Suprapubic skin (tissue), 4 donors: ENCODE data around the gene TAP2. TPM values are rescaled to one million over a fixed set of nuclear protein-coding genes. Genes with fewer than 3 reads are reported as not detected.

Experiments
- DNase-seq, 2 donors: peaks; one replicate each; pipeline ENCODE4 v3.0.0-alpha.2; 2019; ENCODE audit warnings: low spot score in 2 of 2
- H3K27ac ChIP-seq: fragments of 200-600 bp; sonication (generic); one replicate; pipeline ENCODE4 v1.5.1; 2019
- H3K27me3 ChIP-seq: fragments of 200-600 bp; sonication (generic); one replicate; pipeline ENCODE4 v1.5.1; 2019
- H3K36me3 ChIP-seq: fragments of 200-600 bp; sonication (generic); one replicate; pipeline ENCODE4 v1.5.1; 2019
- H3K4me1 ChIP-seq: fragments of 200-600 bp; sonication (generic); one replicate; pipeline ENCODE4 v1.5.1; 2019
- H3K4me3 ChIP-seq: fragments of 200-600 bp; sonication (generic); one replicate; pipeline ENCODE4 v1.5.1; 2019; ENCODE audit warnings: mild to moderate bottlenecking
- H3K9me3 ChIP-seq: fragments of 200-600 bp; sonication (generic); one replicate; pipeline ENCODE4 v1.5.1; 2019
- EP300 ChIP-seq: sonication (generic); formaldehyde crosslinking; IDR thresholded peaks from one replicate; pipeline ENCODE4 v1.6.1; 2017; ENCODE audit warnings: antibody characterized with exemption
- POLR2A ChIP-seq, 2 donors: fragments of 450-650 bp; IDR thresholded peaks; one replicate each; pipeline ENCODE4 v1.6.1; 2017; ENCODE audit warnings: antibody characterized with exemption in 2 of 2, mild to moderate bottlenecking in 2 of 2, moderate library complexity in 2 of 2
- POLR2AphosphoS5 ChIP-seq, 3 donors: sonication (generic); formaldehyde crosslinking; IDR thresholded peaks; one replicate each; pipeline ENCODE4 v1.6.1; 2017; ENCODE audit warnings: antibody characterized with exemption in 3 of 3
- WGBS: methylation state at CpG from one replicate; pipeline ENCODE4 v1.1.5; 2018; 5-methylcytosine and 5-hydroxymethylcytosine counted together
- total RNA-seq, 4 donors: library from RNA; depleted of rRNA; stranded (reverse); fragments of >200 nt; gene quantifications; one replicate each; pipeline ENCODE4 v1.1.0, GENCODE V29; 2016
- TF ChIP-seq, protein P1 (sequence below), 2 donors: fragments of 200-600 bp in 1 of 2; fragments of 450-650 bp in 1 of 2; sonication (generic) in 1 of 2; IDR thresholded peaks; one replicate each; pipeline ENCODE4 v1.5.1; 2016 to 2019; ENCODE audit warnings: antibody characterized with exemption in 2 of 2, mild to moderate bottlenecking in 1 of 2, moderate library complexity in 1 of 2

Gene TAP2
- total RNA-seq, 4 donors from 2014 or later = 17.7 to 20.8 (median 20.1) TPM

DNA sequence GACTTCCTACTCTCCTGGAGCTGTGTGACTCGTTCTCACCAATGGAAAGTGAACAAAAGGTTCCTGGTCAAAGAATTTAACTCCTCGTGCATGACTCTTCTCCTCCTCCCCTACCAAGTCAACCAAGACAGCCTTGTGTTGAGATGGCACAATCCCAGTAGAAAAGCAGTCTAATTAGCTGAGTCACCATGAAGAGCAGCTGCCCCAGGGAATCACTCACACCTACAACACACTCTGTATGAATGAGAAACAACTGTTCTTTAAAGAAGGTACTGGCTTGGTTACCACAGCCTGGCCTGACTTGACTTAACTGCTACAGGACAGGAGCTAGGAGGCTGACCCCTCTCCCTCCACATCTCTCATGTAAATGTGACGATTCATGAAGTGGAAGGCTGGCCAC lies 18.8 kb downstream of the TAP2 start:
- Histone ChIP-seq H3K36me3 (no peaks in the 10 kb centered on the region), H3K27ac (no peak overlapping the region), H3K27me3 (no peaks in the 10 kb centered on the region), H3K4me3 (no peak overlapping the region), H3K4me1 (peaks cover 34% of the 10 kb centered on the region), H3K9me3 (no peaks in the 10 kb centered on the region)
- 44% methylated on average over 3 of the region's 3 CpGs for WGBS
- TF ChIP-seq, protein P1, sequence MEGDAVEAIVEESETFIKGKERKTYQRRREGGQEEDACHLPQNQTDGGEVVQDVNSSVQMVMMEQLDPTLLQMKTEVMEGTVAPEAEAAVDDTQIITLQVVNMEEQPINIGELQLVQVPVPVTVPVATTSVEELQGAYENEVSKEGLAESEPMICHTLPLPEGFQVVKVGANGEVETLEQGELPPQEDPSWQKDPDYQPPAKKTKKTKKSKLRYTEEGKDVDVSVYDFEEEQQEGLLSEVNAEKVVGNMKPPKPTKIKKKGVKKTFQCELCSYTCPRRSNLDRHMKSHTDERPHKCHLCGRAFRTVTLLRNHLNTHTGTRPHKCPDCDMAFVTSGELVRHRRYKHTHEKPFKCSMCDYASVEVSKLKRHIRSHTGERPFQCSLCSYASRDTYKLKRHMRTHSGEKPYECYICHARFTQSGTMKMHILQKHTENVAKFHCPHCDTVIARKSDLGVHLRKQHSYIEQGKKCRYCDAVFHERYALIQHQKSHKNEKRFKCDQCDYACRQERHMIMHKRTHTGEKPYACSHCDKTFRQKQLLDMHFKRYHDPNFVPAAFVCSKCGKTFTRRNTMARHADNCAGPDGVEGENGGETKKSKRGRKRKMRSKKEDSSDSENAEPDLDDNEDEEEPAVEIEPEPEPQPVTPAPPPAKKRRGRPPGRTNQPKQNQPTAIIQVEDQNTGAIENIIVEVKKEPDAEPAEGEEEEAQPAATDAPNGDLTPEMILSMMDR (IDR thresholded peaks at IDR 0.05) = no peak
- TF ChIP-seq EP300 = no peak
- no peak for TF ChIP-seq POLR2AphosphoS5 (IDR thresholded peaks at IDR 0.05)
- TF ChIP-seq POLR2A (IDR thresholded peaks at IDR 0.05) = no peak
- DNase-seq = no peak

DNA sequence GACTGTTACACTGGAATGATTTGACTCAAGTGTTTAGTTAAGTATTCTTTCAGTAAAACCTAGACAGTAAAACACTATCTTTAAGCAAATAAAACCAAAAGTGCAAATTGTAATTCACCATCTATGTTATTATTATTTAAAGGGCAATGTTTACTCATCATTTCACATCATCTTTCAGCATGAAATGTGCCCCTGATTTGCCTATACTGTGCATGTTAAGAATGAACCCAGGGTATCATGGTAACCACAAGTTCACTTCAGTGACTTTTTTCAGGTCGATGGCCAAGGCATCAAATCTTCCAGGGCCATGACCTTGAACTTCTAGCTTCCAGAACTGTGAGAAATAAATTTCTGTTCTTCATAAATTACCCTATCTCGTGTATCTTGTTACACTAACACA lies 19.7 kb downstream of the TAP2 start:
- Histone ChIP-seq H3K36me3 (no peaks in the 10 kb centered on the region), H3K9me3 (no peaks in the 10 kb centered on the region), H3K4me1 (peaks cover 34% of the 10 kb centered on the region), H3K4me3 (no peak overlapping the region), H3K27me3 (no peaks in the 10 kb centered on the region), H3K27ac (no peak overlapping the region)
- no peak for TF ChIP-seq POLR2A (IDR thresholded peaks at IDR 0.05)
- TF ChIP-seq EP300 = no peak
- TF ChIP-seq, protein P1 (IDR thresholded peaks at IDR 0.05) = no peak
- TF ChIP-seq POLR2AphosphoS5 (IDR thresholded peaks at IDR 0.05) = no peak
- DNase-seq = no peak
- 55% methylated on average over 2 of the region's 2 CpGs for WGBS

DNA sequence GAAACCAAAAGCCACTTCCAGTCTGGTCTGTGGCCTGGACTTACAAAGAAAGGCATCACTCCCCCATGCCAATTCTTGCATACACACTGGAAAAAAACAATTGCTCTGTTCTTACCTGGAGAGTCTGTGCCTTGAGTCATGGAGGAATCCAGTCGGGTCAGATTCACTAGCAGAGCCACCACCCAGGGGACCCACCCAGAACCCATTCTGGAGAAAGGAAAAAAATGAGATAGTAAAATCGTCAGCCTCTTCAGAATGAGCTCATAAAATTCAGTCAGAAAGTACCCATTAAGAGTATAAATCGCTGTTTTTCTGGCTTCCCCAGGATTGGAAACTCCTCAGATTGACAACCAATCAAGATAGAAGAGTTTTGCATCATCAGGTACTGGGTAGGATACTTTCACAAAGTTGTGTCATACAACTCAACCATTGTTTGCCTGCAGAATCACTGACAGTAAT lies 21.8 kb downstream of the TAP2 start, which contains the start of gene HLA-DOB:
TSS of gene HLA-DOB (minus strand) at position 257 of the 459 bp plus-strand sequence. CDS start at position 206, 51 bp downstream.
- H3K27me3 ChIP-seq = no peaks in the 10 kb centered on the region
- H3K4me1 ChIP-seq = peaks cover 34% of the 10 kb centered on the region
- TF ChIP-seq EP300 (no peak), POLR2A (IDR thresholded peaks at IDR 0.05) (no peak), POLR2AphosphoS5 (IDR thresholded peaks at IDR 0.05) (no peak)
- TF ChIP-seq, protein P1 (IDR thresholded peaks at IDR 0.05) = no peak
- H3K36me3 ChIP-seq = no peaks in the 10 kb centered on the region
- no peaks in the 10 kb centered on the region for H3K9me3 ChIP-seq
- 20% methylated on average over 3 of the region's 3 CpGs for WGBS
- H3K4me3 ChIP-seq = peak within 1 kb of the TSS; percentile 10
- peak within 1 kb of the TSS; percentile 58 for H3K27ac ChIP-seq
- no peak for DNase-seq

DNA sequence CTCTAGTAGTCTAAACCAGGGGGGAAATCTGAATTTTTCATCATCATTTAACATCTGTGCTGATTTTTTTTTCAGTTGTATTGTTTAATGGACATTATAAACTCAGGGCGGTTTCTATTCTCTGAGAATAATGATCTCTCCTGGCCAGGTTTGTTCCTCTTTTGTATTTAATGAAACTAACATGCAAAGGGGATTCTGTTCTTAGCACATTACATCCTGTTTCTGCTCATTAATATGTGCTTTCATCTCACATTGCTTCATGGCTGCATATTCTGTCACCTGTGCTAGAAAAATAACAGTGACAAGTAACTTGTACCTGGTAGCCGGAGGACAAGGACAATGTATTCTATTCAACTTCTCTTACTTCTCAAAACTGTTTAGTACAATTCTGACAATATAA lies 22.5 kb downstream of the TAP2 start:
- Histone ChIP-seq H3K27ac (peak overlapping the region; percentile 58), H3K9me3 (no peaks in the 10 kb centered on the region), H3K27me3 (no peaks in the 10 kb centered on the region), H3K36me3 (no peaks in the 10 kb centered on the region), H3K4me1 (peaks cover 34% of the 10 kb centered on the region), H3K4me3 (no peak overlapping the region)
- no peak for DNase-seq
- 89% methylated on average over 2 of the region's 2 CpGs for WGBS
- TF ChIP-seq POLR2A (IDR thresholded peaks at IDR 0.05) (no peak), POLR2AphosphoS5 (IDR thresholded peaks at IDR 0.05) (no peak), EP300 (no peak)
- TF ChIP-seq, protein P1 (IDR thresholded peaks at IDR 0.05) = no peak

DNA sequence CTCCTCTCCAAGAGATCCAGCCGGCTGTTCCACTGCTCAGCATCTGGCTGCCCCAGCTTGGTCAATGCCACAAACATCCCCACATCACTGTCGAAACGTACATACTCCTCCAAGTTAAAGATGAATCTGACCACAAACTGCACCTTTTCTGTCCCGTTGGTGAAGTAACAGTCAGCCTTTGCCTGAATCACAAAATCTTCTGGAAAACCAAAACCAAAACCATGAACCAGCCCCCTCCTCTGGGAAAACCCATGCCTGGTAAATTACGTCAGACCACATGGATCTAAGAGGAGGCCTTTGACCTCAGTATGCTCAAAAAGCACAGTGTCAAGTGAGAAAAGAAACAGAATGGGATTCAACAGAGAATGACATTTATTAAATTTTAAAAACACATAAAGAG lies 23.4 kb downstream of the TAP2 start:
- H3K36me3 ChIP-seq = no peaks in the 10 kb centered on the region
- H3K27me3 ChIP-seq = no peaks in the 10 kb centered on the region
- peaks cover 30% of the 10 kb centered on the region for H3K4me1 ChIP-seq
- H3K4me3 ChIP-seq = peak overlapping the region; percentile 3
- WGBS = 80% methylated on average over 5 of the region's 5 CpGs
- no peak for DNase-seq
- no peaks in the 10 kb centered on the region for H3K9me3 ChIP-seq
- TF ChIP-seq, protein P1 (IDR thresholded peaks at IDR 0.05) = no peak
- TF ChIP-seq EP300 (no peak), POLR2AphosphoS5 (IDR thresholded peaks at IDR 0.05) (no peak), POLR2A (IDR thresholded peaks at IDR 0.05) (no peak)
- peak overlapping the region; percentile 14 for H3K27ac ChIP-seq
